Astrocyte (in vitro differentiated cells and primary cell): ENCODE data around the gene DUSP6.

Experiments used
- CTCF ChIP-seq: IDR thresholded peaks from 2 replicates; pipeline ENCODE4 v1.5.1; 2011; ENCODE audit warnings: low read depth, mild to moderate bottlenecking, inconsistent platforms, low read length, moderate library complexity; ENCODE audit not compliant: insufficient read depth
- EZH2 ChIP-seq: IDR thresholded peaks from 2 replicates; pipeline ENCODE4 v1.6.1; 2012; ENCODE audit warnings: mild to moderate bottlenecking, low read length, inconsistent platforms; ENCODE audit not compliant: insufficient read depth

DNA sequence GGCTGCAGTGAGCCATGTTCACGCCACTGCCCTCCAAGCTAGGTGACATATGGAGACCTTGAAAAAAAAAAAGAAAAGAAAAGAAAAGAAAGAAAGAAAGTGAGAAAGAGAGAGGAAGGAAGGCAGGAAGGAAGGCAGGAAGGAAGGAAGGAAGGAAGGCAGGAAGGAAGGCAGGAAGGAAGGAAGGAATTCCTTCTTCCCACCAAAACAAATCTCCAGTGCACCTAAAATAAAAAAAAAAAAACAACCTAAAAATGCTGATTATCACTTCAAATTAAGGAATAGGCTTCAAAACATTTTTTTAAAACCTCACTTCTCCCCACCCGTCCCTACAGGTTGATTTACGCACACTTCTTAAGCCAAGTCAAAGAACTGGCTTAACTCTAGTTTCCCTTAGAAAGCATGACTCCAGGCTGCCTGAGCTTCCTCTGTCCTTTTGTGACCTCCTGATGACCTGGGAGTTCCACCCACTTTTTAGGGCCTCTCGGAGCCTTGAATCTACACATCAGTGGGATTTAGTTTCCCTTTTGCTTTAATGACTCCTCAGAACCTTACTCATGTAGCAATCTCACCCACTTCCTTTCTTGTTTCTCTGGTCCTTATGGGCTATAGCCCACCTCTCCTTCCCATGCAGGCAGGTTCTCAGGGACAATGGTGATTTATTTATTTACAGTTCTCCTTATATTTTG lies 18.6 kb downstream of the DUSP6 start:
- TF ChIP-seq CTCF: no peak
- no peak for TF ChIP-seq EZH2
